Heart left ventricle (tissue), 16 donors: ENCODE data around the gene C19orf81. TPM values are rescaled to one million over a fixed set of nuclear protein-coding genes. Genes with fewer than 3 reads are reported as not detected.

Experiments
- ATAC-seq, 4 donors: fragments of 200-7000 bp; cut with Tn5 transposase; one replicate each; pipeline ENCODE4 v1.9.1; 2020 to 2022; ENCODE audit warnings: moderate library complexity in 4 of 4, mild to moderate bottlenecking in 3 of 4, moderate number of reproducible peaks in 1 of 4
- DNase-seq, 5 donors: peaks; one replicate each; pipeline ENCODE4 v3.0.0-alpha.2; 2020
- H3K27ac ChIP-seq, 12 donors: fragments of 200-600 bp; sonication (generic) in 4 of 12; one replicate each; pipeline versions ENCODE4 v1.5.0 to v1.8.0; 2016 to 2022; ENCODE audit warnings: mild to moderate bottlenecking in 2 of 12
- H3K27me3 ChIP-seq, 9 donors: fragments of 200-600 bp; sonication (generic) in 2 of 9; one replicate each; pipeline versions ENCODE4 v1.5.1 to v1.8.0; 2016 to 2022; ENCODE audit warnings: mild to moderate bottlenecking in 3 of 9
- H3K36me3 ChIP-seq, 9 donors: fragments of 200-600 bp; sonication (generic) in 2 of 9; one replicate each; pipeline versions ENCODE4 v1.5.0 to v1.8.0; 2018 to 2022; ENCODE audit warnings: mild to moderate bottlenecking in 2 of 9
- H3K4me1 ChIP-seq, 12 donors: fragments of 200-600 bp; sonication (generic) in 4 of 12; one replicate each; pipeline versions ENCODE4 v1.5.0 to v1.8.0; 2016 to 2022; ENCODE audit warnings: mild to moderate bottlenecking in 3 of 12
- H3K4me3 ChIP-seq, 12 donors: fragments of 200-600 bp; sonication (generic) in 4 of 12; one replicate each; pipeline versions ENCODE4 v1.5.0 to v1.8.0; 2017 to 2022; ENCODE audit warnings: mild to moderate bottlenecking in 9 of 12, moderate library complexity in 4 of 12
- H3K9me3 ChIP-seq, 12 donors: fragments of 200-600 bp; sonication (generic) in 4 of 12; one replicate each; pipeline versions ENCODE4 v1.5.0 to v1.8.0; 2016 to 2022; ENCODE audit warnings: mild to moderate bottlenecking in 1 of 12
- POLR2A ChIP-seq, 2 donors: fragments of 450-650 bp; IDR thresholded peaks; one replicate each; pipeline ENCODE4 v1.6.1; 2017; ENCODE audit warnings: antibody characterized with exemption in 2 of 2, mild to moderate bottlenecking in 2 of 2, moderate library complexity in 2 of 2
- WGBS, 4 donors: extraction: QIAGEN DNeasy Blood & Tissue Kit in 2 of 4; methylation state at CpG; one replicate each; pipeline versions ENCODE4 v1.1.5 to v1.1.7; 2013 to 2018; 5-methylcytosine and 5-hydroxymethylcytosine counted together
- intact Hi-C, 10 donors: fragments of 100-400 bp; cut with DNase I; formaldehyde crosslinking; loops; one replicate each; pipeline versions ENCODE4 v1.11.1 to v1.14.2; 2022
- polyA plus RNA-seq, 2 donors: library from polyadenylated mRNA; stranded (reverse); fragments of 200-250 nt; gene quantifications; one replicate each; pipeline ENCODE4 v1.2.3, GENCODE V29; 2013
- total RNA-seq, 9 donors: library from RNA; depleted of rRNA in 2 of 9; stranded (reverse); fragments of >200 nt in 2 of 9; fragmentation: NEBNext Ultra II Directional in 3 of 9; extraction: Animal tissue kit (Norgen Biotek cat#: 25700) in 3 of 9; gene quantifications; one replicate each; pipeline versions ENCODE4 v1.1.0 to v1.2.4, GENCODE V29; 2016 to 2023
- TF ChIP-seq, protein P1 (sequence below), 12 donors: fragments of 200-600 bp; sonication (generic) in 4 of 12; IDR thresholded peaks; one replicate each; pipeline versions ENCODE4 v1.5.0 to v1.8.0; 2018 to 2022; ENCODE audit warnings: antibody characterized with exemption in 12 of 12, mild to moderate bottlenecking in 5 of 12
- donor health status: ischemic (EF 13 %, LVEDD 7.1; RV severe dilation, severe dysfunction).
- donor health status: healthy with polysubstance abuse.
- donor health status: DM: no; HTN: yes; CAD: no.
- donor health status: DM: no; HTN: no; CAD: no.
- donor health status: ischemic (EF 25% LVEDD 6.9; RV normal size, moderate dysfunction).
- donor health status: ischemic (EF 25% LVEDD 5.7; RV mildly dilated, moderate dysfunction).
- donor health status: healthy.
- donor health status: DM: yes; HTN: yes; CAD: no.
- donor health status: ischemic (EF 35%, LVEDD 5.7; RV mildly dilated, moderate dysfunction).
- donor health status: nonischemic (EF 11% LVEDD 7.7; RV severe dilation, severe dysfunction).
- donor health status: DM: yes; HTN: yes; CAD: no.
- donor health status: PGD.
- donor health status: ischemic (EF 29% LVEDD 5.4; RV normal size, mild dysfunction).
- donor health status: nonischemic (EF 23%, LVEDD 6.1; RV moderate dilation, normal function).

C19orf81 gene
- total and polyA plus RNA-seq, 11 donors: 0.65 to 3.6 (median 1.7) TPM; not detected in 4

- intact Hi-C loops: no loop called here
- Histone ChIP-seq H3K27ac (no peak overlapping the region), H3K4me1 (peaks cover 0 to 13% (median 0%) of the 10 kb centered on the region in 12 donors), H3K36me3 (no peaks in the 10 kb centered on the region), H3K4me3 (no peak overlapping the region), H3K27me3 (peaks cover 15 to 61% (median 39%) of the 10 kb centered on the region in 9 donors), H3K9me3 (no peaks in the 10 kb centered on the region)
- ATAC-seq (no peak), DNase-seq (no peak)
- WGBS, 4 donors: 4 to 10% (median 5%) methylated on average over 17 to 23 of the region's 23 CpGs
- TF ChIP-seq, protein P1, sequence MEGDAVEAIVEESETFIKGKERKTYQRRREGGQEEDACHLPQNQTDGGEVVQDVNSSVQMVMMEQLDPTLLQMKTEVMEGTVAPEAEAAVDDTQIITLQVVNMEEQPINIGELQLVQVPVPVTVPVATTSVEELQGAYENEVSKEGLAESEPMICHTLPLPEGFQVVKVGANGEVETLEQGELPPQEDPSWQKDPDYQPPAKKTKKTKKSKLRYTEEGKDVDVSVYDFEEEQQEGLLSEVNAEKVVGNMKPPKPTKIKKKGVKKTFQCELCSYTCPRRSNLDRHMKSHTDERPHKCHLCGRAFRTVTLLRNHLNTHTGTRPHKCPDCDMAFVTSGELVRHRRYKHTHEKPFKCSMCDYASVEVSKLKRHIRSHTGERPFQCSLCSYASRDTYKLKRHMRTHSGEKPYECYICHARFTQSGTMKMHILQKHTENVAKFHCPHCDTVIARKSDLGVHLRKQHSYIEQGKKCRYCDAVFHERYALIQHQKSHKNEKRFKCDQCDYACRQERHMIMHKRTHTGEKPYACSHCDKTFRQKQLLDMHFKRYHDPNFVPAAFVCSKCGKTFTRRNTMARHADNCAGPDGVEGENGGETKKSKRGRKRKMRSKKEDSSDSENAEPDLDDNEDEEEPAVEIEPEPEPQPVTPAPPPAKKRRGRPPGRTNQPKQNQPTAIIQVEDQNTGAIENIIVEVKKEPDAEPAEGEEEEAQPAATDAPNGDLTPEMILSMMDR (IDR thresholded peaks at IDR 0.05): no peak
- TF ChIP-seq POLR2A (IDR thresholded peaks at IDR 0.05): no peak
Measured at GRCh38 chr19:50693064-50693975, 44.1 kb downstream of the C19orf81 start.

GRCh38 chr19:50694815-50695145, 45.5 kb downstream of the C19orf81 start:
- intact Hi-C loops: no loop called here
- Histone ChIP-seq H3K4me1 (peaks cover 0 to 13% (median 0%) of the 10 kb centered on the region in 12 donors), H3K9me3 (no peaks in the 10 kb centered on the region), H3K27me3 (peaks cover 17 to 58% (median 39%) of the 10 kb centered on the region in 9 donors), H3K27ac (no peak overlapping the region), H3K36me3 (no peaks in the 10 kb centered on the region), H3K4me3 (no peak overlapping the region)
- DNase-seq (no peak), ATAC-seq (no peak)
- 1 to 3% (median 2%) methylated on average over 13 to 51 of the region's 51 CpGs for WGBS, 4 donors
- TF ChIP-seq, protein P1 (IDR thresholded peaks at IDR 0.05): no peak
- TF ChIP-seq POLR2A (IDR thresholded peaks at IDR 0.05): no peak

GRCh38 chr19:50695251-50696093, 46.2 kb downstream of the C19orf81 start:
- 2 to 3% (median 2%) methylated on average over 23 to 75 of the region's 81 CpGs for WGBS, 4 donors
- peak in 1 of 4 donors; percentile 52 for ATAC-seq
- intact Hi-C loops: no loop called here

More at GRCh38 chr19:50695251-50696093, 46.2 kb downstream of the C19orf81 start:
- H3K27me3 ChIP-seq: peaks cover 17 to 58% (median 39%) of the 10 kb centered on the region in 9 donors
- TF ChIP-seq POLR2A (IDR thresholded peaks at IDR 0.05): no peak
- TF ChIP-seq, protein P1 (IDR thresholded peaks at IDR 0.05): no peak
- no peak overlapping the region for H3K27ac ChIP-seq
- no peak for DNase-seq
- no peaks in the 10 kb centered on the region for H3K36me3 ChIP-seq
- no peaks in the 10 kb centered on the region for H3K9me3 ChIP-seq
- peaks cover 0 to 13% (median 0%) of the 10 kb centered on the region in 12 donors for H3K4me1 ChIP-seq
- no peak overlapping the region for H3K4me3 ChIP-seq
